Measurements from ENCODE around the gene FXYD7. TPM values are rescaled to one million over a fixed set of nuclear protein-coding genes. Genes with fewer than 3 reads are reported as not detected.

Gene FXYD7, protein sequence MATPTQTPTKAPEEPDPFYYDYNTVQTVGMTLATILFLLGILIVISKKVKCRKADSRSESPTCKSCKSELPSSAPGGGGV
- polyA plus RNA-seq (0.36 TPM in 1 of 3 replicates, not detected in the others), polyA minus RNA-seq (not detected in 3 replicates)
- polyA plus RNA-seq (2011; ENCODE audit: low read depth): not detected
- polyA plus RNA-seq (2011; cell fraction: cytosol; rRNA removed): not detected in 2 replicates
- polyA plus RNA-seq (2011; cell fraction: nucleus; rRNA removed): not detected in 2 replicates
- polyA plus RNA-seq (2012; ENCODE audit: low replicate concordance): 0.24 TPM in 1 of 2 replicates, not detected in the other
- not detected for polyA minus RNA-seq (2011; cell fraction: cytosol; rRNA and poly(A)+ RNA removed)
- polyA minus RNA-seq (2011; cell fraction: nucleus; rRNA and poly(A)+ RNA removed): not detected in 2 replicates

DNA sequence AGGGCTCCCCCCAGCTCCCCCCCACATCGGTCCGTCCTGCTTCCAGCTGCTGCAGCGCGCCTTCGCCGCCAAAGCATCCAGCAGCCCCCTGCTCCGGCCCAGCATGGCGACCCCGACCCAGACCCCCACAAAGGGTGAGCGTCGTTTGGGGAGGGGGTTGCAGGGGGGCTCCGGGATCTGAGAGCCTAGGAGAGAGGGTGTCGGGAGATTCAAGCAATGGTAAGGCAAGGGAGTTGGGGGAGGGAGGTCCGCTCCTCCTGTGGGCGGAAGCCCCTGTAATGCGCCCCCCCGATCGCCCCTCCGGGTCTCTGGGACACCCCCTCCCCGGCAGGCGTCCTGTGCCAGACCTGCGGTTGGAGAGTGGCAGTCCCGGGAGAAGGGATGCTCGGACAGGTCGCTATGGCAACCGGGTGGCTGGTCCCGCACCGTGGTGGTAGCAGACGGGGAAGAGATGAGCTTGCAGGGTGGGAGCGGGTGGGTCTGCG is at the start of gene FXYD7:
Gene FXYD7, plus strand, starts transcription at position 25 of the 485 bp plus-strand sequence. Its CDS starts 79 bp downstream, at position 104.
- Histone ChIP-seq H3K4me1 (ENCODE audit: control insufficient read depth, extremely low read depth, insufficient read depth, low read length) (peaks cover 21% of the 10 kb centered on the region), H3K27ac (ENCODE audit: control insufficient read depth, insufficient read depth, low read length) (no peak within 1 kb of the TSS), H3K9ac (ENCODE audit: control insufficient read depth, extremely low read depth, insufficient read depth, low read length) (no peak within 1 kb of the TSS), H2AFZ (ENCODE audit: control insufficient read depth, low read length) (no peak within 1 kb of the TSS), H3K79me2 (ENCODE audit: control insufficient read depth, insufficient read depth, low read length) (no peaks in the 10 kb centered on the region), H3K9me1 (ENCODE audit: control insufficient read depth, extremely low read depth, insufficient read depth, low read length) (no peaks in the 10 kb centered on the region), H3K4me3 (ENCODE audit: control insufficient read depth in 2 of 3, extremely low read depth in 1 of 3, insufficient read depth in 2 of 3, low read depth in 1 of 3, low read length in 3 of 3) (no peak within 1 kb of the TSS), H3K36me3 (ENCODE audit: control insufficient read depth in 2 of 2, extremely low read depth in 1 of 2, insufficient read depth in 2 of 2, low read length in 2 of 2) (no peaks in the 10 kb centered on the region), H3K27me3 (ENCODE audit: control insufficient read depth, extremely low read depth, insufficient read depth, low read length) (peaks cover 19% of the 10 kb centered on the region), H4K20me1 (ENCODE audit: control insufficient read depth, extremely low read depth, insufficient read depth, low read length) (no peaks in the 10 kb centered on the region), H3K4me2 (ENCODE audit: control insufficient read depth, extremely low read depth, insufficient read depth, low read depth, low read length) (peak within 1 kb of the TSS; percentile 56), H3K9me3 (ENCODE audit: control insufficient read depth, low read depth, low read length) (no peaks in the 10 kb centered on the region)
- TF ChIP-seq, protein P1, sequence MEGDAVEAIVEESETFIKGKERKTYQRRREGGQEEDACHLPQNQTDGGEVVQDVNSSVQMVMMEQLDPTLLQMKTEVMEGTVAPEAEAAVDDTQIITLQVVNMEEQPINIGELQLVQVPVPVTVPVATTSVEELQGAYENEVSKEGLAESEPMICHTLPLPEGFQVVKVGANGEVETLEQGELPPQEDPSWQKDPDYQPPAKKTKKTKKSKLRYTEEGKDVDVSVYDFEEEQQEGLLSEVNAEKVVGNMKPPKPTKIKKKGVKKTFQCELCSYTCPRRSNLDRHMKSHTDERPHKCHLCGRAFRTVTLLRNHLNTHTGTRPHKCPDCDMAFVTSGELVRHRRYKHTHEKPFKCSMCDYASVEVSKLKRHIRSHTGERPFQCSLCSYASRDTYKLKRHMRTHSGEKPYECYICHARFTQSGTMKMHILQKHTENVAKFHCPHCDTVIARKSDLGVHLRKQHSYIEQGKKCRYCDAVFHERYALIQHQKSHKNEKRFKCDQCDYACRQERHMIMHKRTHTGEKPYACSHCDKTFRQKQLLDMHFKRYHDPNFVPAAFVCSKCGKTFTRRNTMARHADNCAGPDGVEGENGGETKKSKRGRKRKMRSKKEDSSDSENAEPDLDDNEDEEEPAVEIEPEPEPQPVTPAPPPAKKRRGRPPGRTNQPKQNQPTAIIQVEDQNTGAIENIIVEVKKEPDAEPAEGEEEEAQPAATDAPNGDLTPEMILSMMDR (optimal IDR thresholded peaks at IDR 0.05 in 1 of 3, IDR thresholded peaks at IDR 0.05 in 1 of 3, conservative IDR thresholded peaks at IDR 0.05 in 1 of 3; ENCODE audit: extremely low read depth in 1 of 3, insufficient read depth in 2 of 3, low read length in 3 of 3): no peak
- TF ChIP-seq EZH2 (IDR thresholded peaks at IDR 0.05; ENCODE audit: low read length): no peak
- FAIRE-seq: no peak
- no peak for DNase-seq (ENCODE audit: low read depth, low spot score)
- dilution Hi-C loops (cut with MboI; ENCODE audit: extremely low pct_ligation_motif_present, low sequenced_read_pairs): no loop called here

DNA sequence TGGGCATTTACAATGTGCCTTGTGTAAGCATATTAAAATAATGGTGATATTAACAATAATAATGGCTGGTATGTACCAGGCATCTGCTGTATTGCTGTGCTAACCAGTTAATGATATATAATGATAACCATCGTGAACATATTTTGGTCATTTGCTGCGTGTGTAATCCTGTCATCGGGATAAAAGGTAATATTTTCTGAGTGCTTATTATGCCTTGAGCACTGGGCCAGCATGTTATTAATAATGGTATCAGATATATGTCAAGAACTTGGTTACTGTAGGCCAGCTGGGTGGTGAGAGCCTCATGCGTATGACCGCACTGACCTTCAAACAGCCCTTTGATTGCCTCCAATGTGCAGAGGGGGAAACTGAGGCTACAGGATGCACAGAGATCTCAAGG is 49.6 kb upstream of the FXYD7 start:
- Histone ChIP-seq H3K27ac (ENCODE audit: control insufficient read depth, insufficient read depth, low read length) (no peak overlapping the region), H3K79me2 (ENCODE audit: control insufficient read depth, insufficient read depth, low read length) (no peaks in the 10 kb centered on the region), H3K36me3 (ENCODE audit: control insufficient read depth in 2 of 2, extremely low read depth in 1 of 2, insufficient read depth in 2 of 2, low read length in 2 of 2) (no peaks in the 10 kb centered on the region), H3K9ac (ENCODE audit: control insufficient read depth, extremely low read depth, insufficient read depth, low read length) (no peak overlapping the region), H4K20me1 (ENCODE audit: control insufficient read depth, extremely low read depth, insufficient read depth, low read length) (no peaks in the 10 kb centered on the region), H3K27me3 (ENCODE audit: control insufficient read depth, extremely low read depth, insufficient read depth, low read length) (no peaks in the 10 kb centered on the region), H2AFZ (ENCODE audit: control insufficient read depth, low read length) (no peak overlapping the region), H3K9me3 (ENCODE audit: control insufficient read depth, low read depth, low read length) (no peaks in the 10 kb centered on the region), H3K9me1 (ENCODE audit: control insufficient read depth, extremely low read depth, insufficient read depth, low read length) (no peaks in the 10 kb centered on the region), H3K4me3 (ENCODE audit: control insufficient read depth in 2 of 3, extremely low read depth in 1 of 3, insufficient read depth in 2 of 3, low read depth in 1 of 3, low read length in 3 of 3) (no peak overlapping the region), H3K4me1 (ENCODE audit: control insufficient read depth, extremely low read depth, insufficient read depth, low read length) (peaks cover 38% of the 10 kb centered on the region), H3K4me2 (ENCODE audit: control insufficient read depth, extremely low read depth, insufficient read depth, low read depth, low read length) (no peak overlapping the region)
- TF ChIP-seq, protein P1 (optimal IDR thresholded peaks at IDR 0.05 in 1 of 3, IDR thresholded peaks at IDR 0.05 in 1 of 3, conservative IDR thresholded peaks at IDR 0.05 in 1 of 3; ENCODE audit: extremely low read depth in 1 of 3, insufficient read depth in 2 of 3, low read length in 3 of 3): no peak
- TF ChIP-seq EZH2 (IDR thresholded peaks at IDR 0.05; ENCODE audit: low read length): no peak
- dilution Hi-C loops (cut with MboI; ENCODE audit: extremely low pct_ligation_motif_present, low sequenced_read_pairs): no loop called here
- DNase-seq (ENCODE audit: low read depth, low spot score): no peak
- no peak for FAIRE-seq
